ENCODE data around the gene MB.

Gene MB

DNA sequence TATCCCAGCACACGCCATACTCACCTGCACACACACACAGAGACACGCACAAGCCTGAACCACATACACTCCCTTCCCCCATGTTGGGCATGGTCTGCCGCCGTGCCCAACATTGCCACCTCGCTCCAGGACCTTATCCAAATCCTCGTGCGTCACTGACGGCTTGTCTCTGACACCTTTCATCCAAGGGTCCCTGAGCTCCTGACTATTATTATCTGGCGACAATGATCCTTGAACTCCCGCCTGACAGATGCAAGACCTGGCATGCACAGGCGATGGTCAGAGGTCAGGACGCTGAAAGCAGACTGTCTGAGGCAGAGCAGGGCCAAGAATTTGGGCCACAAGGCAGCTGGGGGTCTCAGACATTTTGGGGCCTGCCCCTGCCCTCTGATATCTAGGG, 4.2 kb downstream of the MB start:
- DNase-seq: no peak

DNA sequence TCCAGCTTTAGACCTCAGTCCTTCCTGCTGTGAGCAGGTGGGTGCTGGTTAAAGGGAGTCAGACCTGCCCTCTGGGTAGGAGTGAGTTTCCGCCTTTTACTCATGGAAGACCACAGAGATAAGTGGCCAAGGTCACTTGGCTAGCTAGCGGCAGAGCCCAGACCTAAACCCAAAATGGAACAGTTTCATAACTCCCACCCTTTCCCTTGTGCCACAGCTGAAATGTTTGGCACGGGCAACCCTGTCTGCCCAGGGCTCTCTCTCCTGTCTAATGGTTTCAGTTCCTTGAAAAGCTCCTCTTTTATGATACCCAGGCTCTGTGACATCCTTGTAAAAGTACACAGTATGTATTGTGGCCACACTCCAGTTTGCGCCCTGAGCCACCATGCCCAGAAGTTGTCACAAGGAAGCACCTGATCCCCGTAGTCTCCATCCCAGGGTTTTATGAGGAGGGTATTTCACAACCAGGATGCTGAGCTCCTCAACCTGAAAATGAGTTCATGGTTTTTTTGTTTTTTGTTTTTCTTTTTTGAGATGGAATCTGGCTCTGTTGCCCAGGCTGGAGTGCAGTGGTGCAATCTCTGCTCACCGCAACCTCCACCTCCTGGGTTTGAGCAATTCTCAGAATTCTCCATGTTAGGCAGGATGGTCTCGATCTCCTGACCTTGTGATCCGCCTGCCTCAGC, 5.1 kb downstream of the MB start:
- no peak for DNase-seq

DNA sequence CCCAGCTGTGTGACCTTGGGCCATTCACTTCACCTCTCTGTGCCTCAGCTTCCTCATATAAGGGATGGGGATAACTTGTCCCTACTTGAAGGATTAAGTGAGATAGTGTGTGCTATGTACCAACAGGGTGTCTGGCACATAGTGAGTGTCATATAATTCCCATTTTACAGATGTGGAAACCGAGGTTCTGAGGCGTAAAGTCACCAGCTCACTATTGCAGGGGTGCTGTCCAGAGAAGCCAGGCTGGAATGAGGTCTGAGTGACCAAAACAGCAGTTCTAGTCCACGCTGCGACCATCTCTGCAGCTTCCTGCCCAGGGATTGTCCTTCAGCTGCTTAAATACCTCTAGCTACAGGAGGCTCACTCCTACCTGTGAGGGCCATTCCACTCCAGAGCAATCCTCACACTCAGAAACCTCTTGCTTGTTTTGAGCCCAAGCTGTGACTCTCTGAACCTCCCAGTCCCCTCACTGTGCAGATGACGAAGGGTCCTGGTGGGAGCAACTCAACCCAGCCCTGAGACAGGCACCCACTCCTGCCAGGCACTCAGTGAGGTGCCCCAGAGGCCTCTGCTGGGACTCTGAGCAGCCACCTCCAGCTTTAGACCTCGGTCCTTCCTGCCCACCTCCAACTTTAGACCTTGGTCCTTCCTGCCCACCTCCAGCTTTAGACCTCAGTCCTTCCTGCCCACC, 5.8 kb downstream of the MB start:
- no peak for DNase-seq

DNA sequence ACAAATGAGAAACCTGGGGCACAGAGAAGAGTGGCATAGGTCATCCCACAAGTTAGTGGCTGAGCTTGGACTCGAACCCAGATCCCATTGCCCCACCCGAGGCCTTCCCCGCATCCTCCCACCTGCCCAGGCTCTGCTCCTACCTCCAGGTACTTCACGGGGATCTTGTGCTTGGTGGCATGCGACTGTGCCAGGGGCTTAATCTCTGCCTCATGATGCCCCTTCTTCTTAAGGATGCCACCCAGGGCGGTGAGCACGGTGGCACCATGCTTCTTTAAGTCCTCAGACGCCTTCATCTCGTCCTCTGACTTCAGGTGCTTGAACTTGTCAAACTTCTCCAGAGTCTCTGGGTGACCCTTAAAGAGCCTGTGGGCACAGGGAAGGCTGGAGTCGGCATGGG, 6.4 kb downstream of the MB start:
- no peak for DNase-seq

DNA sequence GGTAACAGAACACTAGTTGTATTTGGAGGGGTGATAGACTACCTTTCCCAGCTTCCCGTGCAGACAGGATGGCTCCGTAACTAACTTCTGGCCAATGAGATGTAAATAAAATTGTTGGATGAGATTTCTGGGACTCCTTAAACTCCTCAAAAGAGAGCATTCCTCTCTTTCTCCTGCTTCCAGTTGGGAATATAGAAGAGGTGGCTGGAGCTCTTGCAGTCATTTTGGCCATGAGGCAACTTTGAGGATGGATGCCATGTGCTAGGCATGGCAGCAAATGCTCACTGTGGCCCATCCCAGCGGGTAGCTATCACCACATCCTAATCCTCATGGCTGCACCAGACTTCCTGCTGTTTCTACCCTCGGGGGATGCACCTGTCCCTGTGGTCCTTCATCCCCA, 7.4 kb downstream of the MB start:
- DNase-seq: no peak

DNA sequence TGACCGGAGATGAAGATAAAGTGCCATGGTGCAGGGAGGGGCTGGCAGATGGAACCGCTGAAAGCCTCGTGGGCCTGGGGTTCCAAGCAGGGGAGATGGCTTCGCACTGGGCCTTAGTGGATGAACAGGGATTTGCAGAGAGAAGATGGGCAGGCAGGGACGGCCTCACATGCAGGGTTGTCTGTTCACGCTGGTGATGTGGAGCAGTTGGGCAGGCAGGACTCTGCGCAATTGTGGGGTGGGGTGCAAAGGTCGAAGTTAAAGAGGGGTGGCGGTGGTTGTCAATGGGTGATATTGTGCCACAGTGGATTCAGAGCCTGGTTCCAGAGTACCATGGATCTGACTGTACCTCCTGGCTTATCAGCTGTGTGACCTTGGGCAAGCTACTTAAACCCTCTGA, 7.9 kb downstream of the MB start:
- DNase-seq: no peak

DNA sequence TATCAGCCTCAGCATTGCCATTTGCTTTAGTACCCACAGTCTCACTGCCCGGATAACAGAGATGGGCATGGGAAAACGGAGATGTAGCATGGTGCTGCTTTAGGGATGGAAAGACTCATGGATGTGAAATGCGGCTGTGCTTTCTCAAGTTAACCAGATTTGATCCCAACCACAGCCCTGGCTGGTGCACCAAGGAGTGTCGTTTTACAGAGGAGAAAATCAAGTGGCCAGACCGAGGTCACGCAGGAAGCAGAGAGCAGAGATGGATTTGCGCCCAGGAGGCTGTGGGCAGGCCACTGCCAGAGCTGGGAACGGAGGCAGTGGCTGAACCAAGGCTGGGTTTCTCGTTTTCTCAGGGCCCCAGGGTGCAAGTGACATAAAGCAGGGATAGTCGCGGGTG, 9.0 kb downstream of the MB start:
- DNase-seq: no peak

DNA sequence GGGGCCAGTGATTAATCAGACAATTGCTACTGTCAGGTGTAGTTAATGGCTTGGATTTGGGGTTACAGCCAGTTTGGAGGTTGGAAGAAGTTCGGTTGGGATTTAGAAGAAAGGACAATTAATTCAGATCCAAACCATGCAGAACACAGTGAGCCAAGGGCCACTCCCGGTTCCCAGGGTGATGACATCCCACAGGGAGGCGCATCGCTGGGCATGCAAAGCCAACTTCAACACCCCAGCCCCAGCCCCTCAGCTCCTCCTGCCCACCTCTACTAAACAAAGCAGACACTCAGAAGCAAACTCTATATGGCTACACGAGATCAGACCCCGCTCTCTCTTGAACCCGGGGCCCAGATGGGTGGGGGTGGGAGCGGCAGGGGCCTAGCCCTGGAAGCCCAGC, 10.2 kb downstream of the MB start:
- no peak for DNase-seq

DNA sequence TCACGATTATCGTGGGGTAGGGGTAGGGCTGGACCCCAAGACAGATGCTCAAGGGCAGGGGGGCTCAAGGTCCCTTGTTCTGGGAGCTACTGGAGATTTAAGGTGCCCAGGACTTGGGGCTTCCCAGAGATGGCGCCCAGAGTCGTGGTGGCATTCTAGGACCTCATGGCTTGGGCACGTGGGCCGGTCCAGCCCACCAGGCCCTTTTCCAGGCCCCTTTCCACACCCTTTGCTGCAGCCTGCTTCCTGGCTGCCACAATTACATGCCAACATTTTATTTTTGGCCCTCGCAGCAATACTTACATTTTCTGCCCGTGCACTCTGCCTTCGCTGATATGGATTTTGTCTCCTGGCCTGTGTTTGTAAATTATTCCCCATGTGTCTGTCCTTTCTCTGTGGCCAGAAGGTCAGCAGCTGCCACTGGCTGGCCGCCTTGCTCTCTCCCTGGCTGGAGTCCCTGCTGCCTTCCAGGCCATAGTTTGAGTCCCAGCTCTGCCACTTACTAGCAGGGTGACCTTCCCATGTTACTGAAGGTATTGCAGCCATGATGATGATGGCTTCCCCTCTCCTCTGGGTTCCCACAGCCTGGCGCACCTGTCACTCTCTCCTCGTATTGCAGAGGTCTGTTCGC, 11.2 kb downstream of the MB start:
- no peak for DNase-seq

DNA sequence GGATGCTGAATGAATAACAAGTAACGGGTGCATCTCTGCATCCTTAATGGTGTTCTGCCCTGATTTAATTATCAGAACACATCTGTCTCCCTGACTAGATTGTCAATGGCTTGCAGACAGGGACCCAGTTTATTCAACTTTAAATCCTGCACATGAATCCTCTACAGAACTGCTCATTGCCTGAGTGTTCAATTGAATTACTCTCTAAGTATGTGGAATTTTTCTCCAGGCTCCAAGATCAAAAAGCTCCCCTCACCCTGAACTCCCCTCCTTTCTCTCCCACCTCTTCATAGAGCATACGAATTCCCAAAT, 11.8 kb downstream of the MB start:
- DNase-seq: no peak

DNA sequence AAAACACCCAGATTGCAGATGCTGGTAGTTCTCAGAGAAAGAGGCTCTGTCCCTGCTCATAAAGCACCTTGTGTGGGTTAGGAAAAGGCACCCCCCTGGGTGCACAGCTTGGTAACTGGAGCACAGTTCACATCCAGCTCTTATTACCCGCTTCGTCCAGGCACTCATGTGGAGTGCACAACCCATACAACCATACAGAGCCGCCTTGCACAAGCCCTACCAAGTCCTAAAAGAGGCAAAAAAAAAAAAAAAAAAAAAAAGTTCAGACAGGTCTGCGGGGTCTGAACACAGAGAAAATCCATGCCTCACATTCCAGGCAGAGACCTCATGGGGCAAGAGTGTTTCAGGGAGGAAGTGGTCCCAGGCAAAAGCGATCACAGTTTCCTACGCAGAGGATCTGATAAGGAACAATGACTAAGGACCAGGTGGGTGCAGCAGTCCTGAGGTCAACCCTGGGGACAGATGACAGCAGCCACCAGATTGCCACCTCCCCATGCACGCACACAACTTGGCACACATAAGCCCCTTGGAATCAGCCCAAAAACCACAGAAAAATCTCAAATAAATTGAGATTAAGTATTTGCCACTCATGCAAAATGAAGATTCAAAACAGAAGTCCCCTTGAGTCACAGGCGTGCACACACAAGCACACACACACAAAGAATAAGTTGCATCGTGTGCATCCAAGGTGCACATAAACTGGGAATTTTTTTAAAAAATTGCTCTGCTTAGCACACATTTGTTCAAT, 12.3 kb downstream of the MB start:
- peak; percentile 52 for DNase-seq

DNA sequence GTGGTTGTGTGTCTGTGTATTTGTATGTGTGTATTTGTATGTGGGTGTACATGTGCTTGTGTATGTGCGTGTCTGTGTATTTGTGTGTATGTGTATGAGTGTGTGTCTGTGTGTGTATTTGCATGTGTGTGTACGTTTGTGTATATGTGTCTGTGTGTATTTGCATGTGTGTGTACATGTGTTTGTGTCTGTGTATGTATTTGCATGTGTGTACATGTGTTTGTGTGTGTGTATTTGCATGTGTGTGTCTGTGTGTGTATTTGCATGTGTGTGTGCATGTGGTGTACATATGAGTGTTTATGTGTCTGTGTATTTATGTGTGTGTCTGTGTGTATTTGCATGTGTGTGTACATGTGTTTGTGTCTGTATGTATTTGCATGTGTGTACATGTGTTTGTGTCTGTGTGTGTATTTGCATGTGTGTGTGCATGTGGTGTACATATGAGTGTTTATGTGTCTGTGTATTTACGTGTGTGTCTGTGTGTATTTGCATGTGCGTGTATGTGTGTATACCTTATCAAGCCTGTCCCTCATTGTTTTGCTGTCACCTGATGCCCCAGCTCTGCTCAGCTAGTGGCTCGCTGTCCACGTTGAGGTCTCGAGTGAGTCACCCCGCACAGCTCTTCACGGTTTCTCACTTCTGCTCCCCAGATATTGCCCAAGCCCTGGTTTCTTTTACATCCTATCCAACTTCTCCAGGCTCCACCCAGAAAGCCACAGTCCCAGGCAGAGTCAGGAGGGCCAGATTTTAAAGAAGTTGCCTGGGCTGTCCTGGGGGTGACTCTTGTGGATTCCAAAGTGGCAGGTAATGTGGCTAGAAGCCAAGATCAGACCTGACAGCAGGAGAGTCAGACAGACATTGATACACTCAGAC, 15.2 kb downstream of the MB start:
- DNase-seq: peak; percentile 24

DNA sequence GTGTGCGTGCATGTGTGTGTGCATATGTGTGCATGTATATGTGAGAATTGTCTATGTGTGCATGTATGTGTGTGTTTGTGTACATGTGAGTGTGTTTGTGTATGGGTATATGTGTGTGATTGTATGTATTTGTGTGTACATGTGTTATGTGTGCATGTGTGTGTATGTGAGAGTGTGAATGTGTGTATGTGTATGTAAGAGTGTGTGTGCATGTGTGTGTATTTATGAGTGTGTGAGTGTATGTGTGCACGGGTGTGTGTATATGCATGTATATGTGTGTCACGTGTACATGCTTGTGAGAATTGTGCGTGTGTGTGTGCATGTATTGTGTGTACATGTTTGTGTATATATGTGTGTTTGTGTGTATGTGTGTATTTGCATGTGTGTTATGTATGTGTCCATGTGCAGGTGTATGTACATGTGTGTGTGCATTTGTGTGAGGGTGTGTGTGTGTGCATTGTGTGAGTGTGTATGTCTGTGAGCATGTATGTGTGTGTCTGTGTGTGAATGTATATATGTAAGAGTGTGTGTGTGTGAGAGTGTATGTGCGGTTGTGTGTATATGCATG, 16.0 kb downstream of the MB start:
- DNase-seq: no peak

DNA sequence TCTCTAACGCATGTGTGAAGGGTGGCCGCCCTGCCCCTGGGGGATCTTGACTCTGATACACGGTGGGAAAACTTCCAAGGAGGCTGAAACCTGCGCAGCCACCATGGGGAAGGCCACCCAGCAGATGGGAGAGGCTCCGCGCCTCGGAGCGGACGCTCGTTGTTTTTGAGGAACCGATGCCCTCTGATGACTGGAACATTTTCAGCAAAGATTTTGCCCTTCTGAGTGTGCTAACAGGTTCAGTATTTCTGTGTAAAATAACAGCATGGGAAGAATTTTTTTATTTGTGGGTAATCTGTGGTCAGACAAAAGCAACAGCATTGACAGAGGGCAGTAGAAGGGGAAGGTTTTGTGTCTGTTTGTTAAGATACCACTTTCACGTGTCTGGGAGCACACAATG, 16.7 kb downstream of the MB start:
- DNase-seq: no peak

DNA sequence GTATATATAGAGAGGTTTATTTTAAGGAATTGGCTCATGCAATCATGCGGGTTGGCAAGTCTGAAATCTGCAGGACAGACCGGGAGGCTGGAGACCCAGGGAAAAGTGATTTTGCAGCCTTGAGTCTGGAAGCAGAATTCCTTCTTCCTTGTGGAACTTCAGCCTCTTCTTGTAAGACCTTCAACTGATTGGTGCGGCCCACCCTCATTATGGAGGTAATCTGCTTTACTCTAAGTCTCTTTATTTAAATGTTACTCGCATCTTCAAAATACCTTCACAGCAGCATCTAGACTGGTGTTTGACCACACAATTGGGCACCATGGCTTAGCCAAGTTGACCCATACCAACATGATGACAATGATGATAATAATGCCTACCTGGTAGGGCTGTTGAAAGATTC, 17.8 kb downstream of the MB start:
- DNase-seq: no peak

DNA sequence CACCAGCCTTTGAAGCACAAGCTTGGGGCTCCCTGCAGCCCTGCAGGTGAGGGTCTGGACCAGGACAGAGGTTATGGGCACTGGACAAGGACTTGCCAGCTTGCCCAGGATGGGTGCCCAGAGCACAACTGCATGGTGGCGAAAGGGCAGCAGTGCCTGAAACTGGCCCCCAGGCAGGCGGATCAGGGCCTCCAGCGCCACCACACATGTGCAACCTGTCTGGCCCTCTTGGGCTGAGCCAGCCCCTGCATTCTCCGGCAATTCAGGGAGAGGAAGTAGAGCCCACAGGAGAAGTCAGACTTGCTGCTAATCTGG, 18.8 kb downstream of the MB start:
- DNase-seq: no peak

DNA sequence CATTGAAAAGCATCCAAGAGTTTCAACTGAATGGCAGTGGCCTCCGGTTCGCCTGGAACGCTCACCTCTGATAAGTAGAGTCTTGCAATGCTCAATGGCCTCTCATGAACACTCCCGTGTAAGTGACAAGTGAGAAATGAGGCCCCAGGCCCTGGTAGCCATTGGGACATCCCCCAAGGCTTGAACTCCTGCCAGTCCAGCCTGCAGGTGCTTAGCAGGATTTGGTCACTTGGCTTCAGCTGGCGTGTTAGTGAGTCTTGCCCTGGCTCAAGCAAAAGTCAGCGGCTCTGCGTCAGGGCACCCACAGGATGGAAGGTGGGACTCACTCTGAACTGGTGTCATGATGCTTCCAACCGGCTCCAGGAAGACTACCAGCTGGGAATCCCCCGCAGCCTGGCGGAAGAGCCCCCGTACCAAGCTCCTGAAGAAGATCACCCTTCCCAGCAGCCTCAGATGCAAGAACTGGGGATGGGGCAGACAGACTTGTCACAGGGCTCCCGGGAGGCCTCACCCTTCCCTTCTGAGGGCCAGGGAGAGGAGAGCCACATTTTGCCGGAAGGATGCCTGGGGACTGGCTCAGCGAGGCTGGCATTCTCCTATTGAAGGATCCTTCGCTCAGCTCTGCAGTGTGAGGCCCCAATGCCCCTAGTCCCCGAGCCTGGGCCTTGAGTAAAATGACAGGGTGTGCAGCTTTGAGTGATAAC, 19.3 kb downstream of the MB start:
- DNase-seq: no peak

DNA sequence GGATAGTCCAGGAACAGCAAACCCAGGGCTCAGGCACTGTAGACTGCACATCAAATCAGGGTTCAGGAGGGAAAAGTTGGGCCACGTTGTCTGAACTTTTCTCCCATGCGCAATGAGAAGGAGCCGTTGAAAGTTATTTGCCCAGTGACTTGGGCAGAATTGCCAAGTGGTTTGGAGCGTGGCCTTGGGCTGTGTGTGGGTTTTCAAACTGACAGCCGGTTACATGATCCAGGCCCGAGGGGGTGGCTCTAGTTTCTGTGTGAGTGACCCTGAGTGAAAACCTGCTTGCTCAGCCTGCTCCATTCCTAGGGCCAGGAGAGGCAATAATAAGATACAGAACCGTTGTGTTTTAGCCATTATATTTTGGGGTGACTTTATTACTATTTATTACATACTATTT, 20.3 kb downstream of the MB start:
- DNase-seq: no peak

DNA sequence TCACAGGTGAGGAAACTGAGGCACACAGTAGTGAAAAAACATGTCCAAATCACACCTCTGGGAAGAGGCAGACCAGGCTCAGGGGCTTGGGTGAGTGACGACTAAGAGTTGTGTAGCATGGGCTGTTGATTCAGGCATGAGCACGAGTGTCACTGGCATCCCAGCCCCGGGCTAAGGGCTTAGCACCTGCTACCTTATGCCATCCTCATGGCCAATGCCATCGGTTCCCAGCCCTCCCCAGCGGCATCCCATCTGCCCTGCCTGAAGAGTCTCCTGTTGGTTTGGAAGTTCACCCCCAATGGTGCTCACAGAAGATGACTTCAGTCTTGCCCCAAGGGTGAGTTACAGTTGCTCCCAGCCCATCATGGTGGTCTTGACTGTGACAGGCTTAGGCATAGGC, 22.4 kb downstream of the MB start:
- no peak for DNase-seq

DNA sequence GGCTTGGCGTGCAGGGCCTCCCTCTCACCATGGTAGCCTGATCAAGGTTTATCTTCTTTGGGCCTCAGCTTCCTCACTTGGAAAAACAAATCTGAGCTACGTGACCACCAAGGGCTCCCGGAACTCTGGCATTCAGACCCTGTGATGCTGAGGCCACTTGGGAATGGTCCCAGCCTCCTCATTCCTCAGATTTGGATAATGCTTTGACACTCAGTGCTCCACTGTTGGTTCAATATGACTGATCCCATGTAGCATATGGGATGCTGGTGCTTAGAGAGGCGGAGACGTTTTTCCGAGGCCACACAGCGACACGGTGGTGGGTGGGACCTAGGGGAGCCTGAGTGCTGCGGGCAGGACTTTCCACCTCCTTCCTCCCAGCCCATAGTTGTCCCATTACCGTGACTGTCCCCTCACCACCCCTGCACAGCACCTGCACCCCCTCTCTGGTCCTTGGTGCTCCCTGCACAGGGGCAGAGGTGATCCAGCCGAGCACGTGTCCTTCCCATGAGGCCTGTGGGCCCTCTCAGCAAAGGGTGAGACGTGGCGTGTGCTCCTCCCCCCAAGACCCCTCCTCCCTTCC, 23.1 kb downstream of the MB start:
- DNase-seq: no peak

DNA sequence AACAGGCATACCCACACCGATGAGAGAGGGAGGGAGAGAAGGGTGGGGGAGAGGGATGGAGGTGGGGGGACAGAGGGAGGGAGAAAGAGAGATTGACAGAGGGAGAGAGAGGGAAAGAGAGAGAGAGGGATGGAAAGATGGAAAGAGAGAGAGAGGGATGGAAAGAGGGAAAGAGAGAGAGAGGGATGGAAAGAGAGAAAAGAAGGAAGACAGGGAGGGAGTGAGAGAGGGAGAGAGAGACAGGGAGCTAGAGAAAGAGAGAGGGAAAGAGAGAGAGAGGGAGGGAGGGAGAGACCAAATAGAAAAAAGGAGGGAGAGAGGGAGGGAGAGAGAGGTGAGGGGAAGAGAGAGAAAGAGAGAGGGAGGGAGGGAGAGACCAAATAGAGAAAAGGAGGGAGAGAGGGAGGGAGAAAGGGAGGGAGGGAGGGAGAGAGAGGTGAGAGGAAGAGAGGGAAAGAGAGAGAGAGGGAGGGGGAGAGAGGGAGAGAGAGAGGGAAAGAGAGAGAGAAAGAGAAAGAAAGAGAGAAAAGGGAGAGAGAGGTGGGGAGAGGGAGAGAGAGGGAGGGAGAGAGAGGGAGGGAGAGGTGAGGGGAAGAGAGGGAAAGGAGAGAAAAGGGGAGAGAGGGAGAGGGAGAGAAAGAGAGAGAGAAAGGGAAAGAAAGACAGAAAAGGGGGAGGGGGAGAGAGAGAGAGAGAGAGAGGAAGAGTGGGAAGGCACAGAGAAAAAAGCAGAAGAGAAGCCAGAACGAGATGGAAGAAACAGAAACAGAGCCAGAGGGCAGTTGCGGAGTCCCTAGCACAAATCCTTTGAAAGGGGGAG, 23.8 kb downstream of the MB start:
- DNase-seq: no peak
